Measurements from ENCODE around the gene GADL1.

GADL1 gene

DNA sequence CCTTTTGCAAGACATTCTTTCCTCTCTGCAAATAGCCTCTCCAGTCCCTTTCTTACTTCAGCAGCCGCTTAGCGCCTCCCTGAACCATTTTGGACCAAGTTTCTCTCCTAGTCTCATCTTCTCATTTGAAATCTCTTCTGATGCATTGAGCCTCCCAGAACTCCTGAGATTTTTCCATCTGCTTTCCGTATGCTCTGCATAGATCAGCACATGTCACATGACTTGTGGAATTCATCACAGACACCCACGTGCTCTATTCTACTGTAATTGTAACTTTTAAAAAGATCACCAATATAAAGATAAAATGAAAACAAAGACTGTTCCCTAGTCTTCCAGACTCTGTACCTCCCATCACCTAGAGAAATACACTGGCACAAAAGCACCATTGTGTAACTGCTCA lies 100.7 kb downstream of the GADL1 start:
- H3K27me3 ChIP-seq (replicated peaks; ENCODE audit: control insufficient read depth, insufficient read depth, low read length): no peaks in the 10 kb centered on the region
- TF ChIP-seq, protein P1, sequence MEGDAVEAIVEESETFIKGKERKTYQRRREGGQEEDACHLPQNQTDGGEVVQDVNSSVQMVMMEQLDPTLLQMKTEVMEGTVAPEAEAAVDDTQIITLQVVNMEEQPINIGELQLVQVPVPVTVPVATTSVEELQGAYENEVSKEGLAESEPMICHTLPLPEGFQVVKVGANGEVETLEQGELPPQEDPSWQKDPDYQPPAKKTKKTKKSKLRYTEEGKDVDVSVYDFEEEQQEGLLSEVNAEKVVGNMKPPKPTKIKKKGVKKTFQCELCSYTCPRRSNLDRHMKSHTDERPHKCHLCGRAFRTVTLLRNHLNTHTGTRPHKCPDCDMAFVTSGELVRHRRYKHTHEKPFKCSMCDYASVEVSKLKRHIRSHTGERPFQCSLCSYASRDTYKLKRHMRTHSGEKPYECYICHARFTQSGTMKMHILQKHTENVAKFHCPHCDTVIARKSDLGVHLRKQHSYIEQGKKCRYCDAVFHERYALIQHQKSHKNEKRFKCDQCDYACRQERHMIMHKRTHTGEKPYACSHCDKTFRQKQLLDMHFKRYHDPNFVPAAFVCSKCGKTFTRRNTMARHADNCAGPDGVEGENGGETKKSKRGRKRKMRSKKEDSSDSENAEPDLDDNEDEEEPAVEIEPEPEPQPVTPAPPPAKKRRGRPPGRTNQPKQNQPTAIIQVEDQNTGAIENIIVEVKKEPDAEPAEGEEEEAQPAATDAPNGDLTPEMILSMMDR (IDR thresholded peaks at IDR 0.05; ENCODE audit: insufficient read depth, low read length, poor library complexity, severe bottlenecking): no peak
- DNase-seq (ENCODE audit: extremely low read depth, insufficient read length): no peak
- H3K4me3 ChIP-seq (replicated peaks; ENCODE audit: low read depth, low read length): no peak overlapping the region
- no peaks in the 10 kb centered on the region for H3K36me3 ChIP-seq (ENCODE audit: control insufficient read depth, insufficient read depth, low read length)

DNA sequence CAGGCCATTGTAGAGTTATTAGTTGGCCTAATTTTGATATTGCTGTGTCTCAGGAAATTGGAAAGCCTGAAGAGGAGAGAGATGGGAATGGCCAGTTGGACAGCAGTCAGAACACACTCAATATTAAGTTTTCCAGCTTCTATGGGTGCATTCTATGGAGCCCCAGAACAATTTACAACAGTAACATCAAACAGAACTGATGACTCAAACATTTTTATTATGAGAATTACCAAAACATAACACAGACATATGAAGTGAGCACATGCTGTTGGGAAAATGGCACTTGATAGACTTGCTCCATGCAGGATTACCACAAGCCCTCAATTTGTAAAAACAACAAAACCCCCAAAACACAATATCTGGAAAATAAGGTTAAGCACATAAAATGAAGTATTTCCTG lies 104.3 kb downstream of the GADL1 start:
- H3K36me3 ChIP-seq (ENCODE audit: control insufficient read depth, insufficient read depth, low read length): no peaks in the 10 kb centered on the region
- no peak for DNase-seq (ENCODE audit: extremely low read depth, insufficient read length)
- H3K4me3 ChIP-seq (replicated peaks; ENCODE audit: low read depth, low read length): no peak overlapping the region
- TF ChIP-seq, protein P1 (IDR thresholded peaks at IDR 0.05; ENCODE audit: insufficient read depth, low read length, poor library complexity, severe bottlenecking): no peak
- H3K27me3 ChIP-seq (replicated peaks; ENCODE audit: control insufficient read depth, insufficient read depth, low read length): no peaks in the 10 kb centered on the region; the same call in 1 of the 2 replicates

DNA sequence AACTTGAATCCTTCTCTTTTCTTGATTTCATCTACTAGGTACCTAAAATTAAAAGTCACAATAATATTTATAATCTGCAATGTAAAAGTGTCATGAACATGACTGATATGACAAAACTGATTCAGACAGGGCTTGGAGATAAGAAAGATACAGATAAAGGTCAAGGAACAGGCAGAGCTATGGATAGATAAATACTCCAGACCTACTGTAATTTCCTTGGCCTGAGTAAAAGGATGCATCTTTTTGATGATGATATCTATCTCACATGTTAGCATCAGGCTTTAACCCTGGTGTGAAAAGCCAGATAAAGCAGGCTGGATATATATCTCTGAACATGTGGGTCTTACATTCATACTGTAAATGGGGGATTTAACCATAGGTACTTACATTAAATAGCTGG lies 108.1 kb downstream of the GADL1 start:
- TF ChIP-seq, protein P1 (IDR thresholded peaks at IDR 0.05; ENCODE audit: insufficient read depth, low read length, poor library complexity, severe bottlenecking): no peak
- DNase-seq (ENCODE audit: extremely low read depth, insufficient read length): no peak
- H3K36me3 ChIP-seq (ENCODE audit: control insufficient read depth, insufficient read depth, low read length): no peaks in the 10 kb centered on the region
- no peak overlapping the region for H3K4me3 ChIP-seq (replicated peaks; ENCODE audit: low read depth, low read length)
- no peaks in the 10 kb centered on the region; the same call in 1 of the 2 replicates for H3K27me3 ChIP-seq (replicated peaks; ENCODE audit: control insufficient read depth, insufficient read depth, low read length)

DNA sequence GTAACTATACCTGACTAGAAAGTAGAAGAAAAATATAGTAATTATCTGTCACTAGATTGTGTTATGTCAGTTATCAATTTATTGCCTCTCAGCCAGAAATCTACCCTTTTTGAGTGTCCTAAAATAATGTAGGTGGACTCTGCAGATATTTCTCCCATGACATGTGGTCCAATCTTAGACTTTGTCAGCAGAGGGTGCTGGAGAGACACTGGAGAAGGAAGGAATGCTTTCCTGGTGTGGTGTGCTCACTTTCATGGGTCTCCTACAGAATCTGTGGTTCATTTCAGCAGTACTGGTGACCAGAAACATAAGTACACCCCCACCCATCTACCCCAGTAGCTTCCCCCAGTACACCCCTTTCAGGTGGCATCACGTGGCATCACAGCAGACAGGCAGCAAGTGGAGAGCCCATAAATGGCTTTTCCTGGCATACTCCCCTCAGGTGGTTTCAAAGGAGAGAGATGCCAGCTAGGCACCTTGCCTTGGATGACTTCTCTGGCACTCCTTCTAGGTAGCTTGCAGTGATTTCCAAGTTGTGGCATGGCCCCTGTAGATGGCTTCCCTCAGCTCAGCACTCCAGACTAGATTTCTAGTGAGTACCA lies 114.7 kb downstream of the GADL1 start:
- TF ChIP-seq, protein P1 (IDR thresholded peaks at IDR 0.05; ENCODE audit: insufficient read depth, low read length, poor library complexity, severe bottlenecking): peak; percentile 59
- Histone ChIP-seq H3K27me3 (replicated peaks; ENCODE audit: control insufficient read depth, insufficient read depth, low read length) (no peaks in the 10 kb centered on the region; the same call in 1 of the 2 replicates), H3K36me3 (ENCODE audit: control insufficient read depth, insufficient read depth, low read length) (no peaks in the 10 kb centered on the region), H3K4me3 (replicated peaks; ENCODE audit: low read depth, low read length) (no peak overlapping the region)
- no peak for DNase-seq (ENCODE audit: extremely low read depth, insufficient read length)

DNA sequence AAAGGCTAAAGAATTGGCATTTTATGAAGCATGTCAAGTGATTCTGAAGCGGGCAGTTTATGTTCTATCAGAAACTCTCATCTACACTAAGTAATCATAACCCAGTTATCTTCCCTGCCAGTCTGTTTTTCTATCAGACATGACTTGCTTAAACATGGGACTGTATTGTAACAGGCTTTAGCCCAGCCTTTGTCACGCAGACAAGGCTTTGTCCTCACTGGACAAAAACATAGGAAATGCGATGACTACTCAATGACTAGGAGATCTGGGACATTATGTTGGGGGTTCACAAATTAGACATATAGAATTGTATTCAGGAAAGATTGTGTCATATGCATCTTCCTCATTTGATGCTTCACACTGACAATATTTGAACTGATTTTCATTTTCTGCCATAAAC lies 115.5 kb downstream of the GADL1 start:
- TF ChIP-seq, protein P1 (IDR thresholded peaks at IDR 0.05; ENCODE audit: insufficient read depth, low read length, poor library complexity, severe bottlenecking): no peak
- no peak for DNase-seq (ENCODE audit: extremely low read depth, insufficient read length)
- Histone ChIP-seq H3K27me3 (replicated peaks; ENCODE audit: control insufficient read depth, insufficient read depth, low read length) (no peaks in the 10 kb centered on the region; the same call in 1 of the 2 replicates), H3K36me3 (ENCODE audit: control insufficient read depth, insufficient read depth, low read length) (no peaks in the 10 kb centered on the region), H3K4me3 (replicated peaks; ENCODE audit: low read depth, low read length) (no peak overlapping the region)
